GM21717 (cell line): Measurements from ENCODE around the gene BET1.
"Not testable (repeated sequence)": the region's sequence is repeated elsewhere in the genome, so short reads cannot be mapped to it uniquely, and the experiment has no call there.

Experiments
- ATAC-seq: cut with Tn5 transposase; IDR thresholded peaks from one replicate; pipeline ENCODE4 v1.9.1; 2021; ENCODE audit warnings: mild to moderate bottlenecking, moderate library complexity; ENCODE audit not compliant: unreplicated experiment

Gene BET1, protein sequence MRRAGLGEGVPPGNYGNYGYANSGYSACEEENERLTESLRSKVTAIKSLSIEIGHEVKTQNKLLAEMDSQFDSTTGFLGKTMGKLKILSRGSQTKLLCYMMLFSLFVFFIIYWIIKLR

DNA sequence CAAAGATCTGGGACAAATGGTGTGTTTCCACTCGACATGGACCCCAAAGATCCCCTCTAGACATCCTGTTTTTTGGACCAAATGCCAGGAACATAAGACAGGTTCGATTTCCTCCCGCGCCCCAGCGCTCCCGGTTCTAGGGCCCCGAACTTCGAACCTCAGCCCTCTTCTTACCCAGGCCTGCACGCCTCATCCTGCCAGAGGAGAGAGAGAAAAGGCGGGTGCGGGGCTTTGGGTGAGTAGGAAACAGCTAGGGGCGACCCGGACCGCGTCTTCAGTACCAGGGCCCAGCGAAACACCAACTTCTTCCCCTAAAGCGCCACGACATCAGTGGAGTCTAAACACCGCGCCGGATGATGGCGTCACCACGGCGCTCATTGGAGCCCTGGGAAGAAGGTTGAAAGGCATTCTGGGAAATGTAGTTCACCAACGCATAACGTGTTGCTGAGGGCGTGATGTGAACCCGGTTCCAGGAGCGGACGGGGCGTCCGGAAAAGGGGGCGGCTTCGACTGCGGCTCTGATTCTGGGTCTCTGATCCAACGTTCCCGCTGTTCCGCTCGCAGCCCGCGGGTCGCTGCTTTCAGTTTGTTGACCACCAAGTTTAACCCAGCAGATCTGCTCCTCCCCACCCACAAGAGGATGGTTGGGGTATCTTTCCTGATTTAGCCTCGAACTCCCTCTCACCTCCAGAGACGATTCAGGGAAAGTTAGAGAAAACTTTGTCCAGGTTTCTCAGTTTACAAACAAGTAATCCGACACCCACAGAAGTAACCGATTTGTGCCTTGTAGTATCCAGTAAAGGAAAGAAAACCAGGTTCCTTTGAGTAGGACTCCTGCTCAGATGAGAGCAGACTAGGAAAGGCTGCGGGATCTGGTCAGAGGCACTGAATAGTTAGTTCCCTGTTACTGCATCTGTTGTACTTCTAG lies at the start of gene BET1:
Gene BET1 (minus strand): TSS at position 332 of the 928 bp plus-strand sequence. CDS start 139 bp downstream, at position 193.
- peak; percentile 96 for ATAC-seq

DNA sequence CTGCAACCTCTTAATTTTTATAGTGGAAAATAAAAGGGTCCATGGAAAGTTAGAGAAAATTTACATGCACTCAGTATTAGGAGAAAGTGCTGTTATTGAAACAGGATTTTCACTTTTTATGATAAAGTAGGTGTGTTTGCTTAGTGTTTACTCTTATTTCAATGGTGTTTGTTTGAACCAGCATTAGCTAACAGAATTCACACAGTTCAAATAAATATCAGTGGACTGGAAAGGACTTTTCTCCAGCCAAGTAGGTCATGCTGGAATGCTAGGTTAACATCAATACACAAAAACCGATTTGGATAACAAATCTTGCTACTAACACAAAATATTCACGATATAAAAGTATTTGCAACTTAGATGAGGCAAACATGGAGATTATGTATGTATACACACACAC lies 49.4 kb upstream of the BET1 start:
- no peak for ATAC-seq

DNA sequence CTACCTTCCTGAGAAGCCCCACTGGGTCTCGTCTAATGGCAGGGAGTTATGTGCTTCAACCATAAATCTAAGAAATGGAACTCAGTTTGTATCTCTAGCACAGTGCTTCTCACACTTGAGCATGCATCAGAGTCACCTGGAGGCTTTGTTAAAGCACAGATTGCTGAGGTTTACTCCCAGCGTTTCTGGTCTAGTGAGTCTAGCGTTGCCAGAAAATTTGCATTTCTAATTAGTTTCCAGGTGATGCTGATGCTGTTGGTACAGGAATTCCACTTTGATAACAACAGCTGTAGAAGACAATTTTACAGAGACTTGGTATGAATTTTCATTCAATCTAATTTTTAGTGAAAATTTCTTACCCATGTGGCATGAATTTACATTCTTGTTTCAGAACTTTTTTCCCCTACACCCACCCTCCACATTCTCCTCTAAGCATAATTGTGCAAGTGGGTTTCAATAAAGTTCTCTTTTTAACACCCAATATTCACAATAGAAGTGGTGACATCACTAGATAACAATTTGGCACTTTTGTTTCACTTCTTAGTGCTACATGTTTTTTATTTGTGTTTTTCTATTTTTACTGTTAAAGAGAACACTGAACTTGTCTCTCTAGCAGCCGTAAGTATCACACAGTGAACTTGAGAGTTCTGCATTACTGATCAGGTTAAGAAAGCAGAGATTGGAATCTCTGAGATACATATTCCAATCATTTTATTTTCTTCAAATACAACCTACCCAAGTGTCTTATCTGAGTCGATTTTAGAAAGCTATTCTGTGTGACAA lies 48.4 kb upstream of the BET1 start:
- peak; percentile 46 for ATAC-seq

DNA sequence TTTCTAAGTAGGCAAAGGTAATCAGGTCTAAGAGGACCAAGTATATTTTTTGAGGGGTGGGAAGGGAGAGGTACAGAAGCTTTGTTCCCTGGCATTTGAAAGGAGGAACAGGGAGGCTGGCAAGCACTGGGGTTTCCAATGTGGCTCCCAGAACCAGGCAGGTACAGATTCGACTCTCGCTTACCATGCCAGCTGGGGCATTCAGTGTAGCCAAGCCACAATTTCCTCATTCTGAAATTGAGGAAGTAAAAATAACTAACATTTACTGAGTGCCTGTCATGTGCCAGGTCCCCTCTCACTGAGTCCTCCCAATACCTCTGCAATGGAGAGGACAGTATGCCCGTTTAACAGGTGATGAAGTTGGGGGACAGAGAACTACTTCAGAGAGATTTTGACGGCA lies 45.9 kb upstream of the BET1 start:
- ATAC-seq, result peak; percentile 76

DNA sequence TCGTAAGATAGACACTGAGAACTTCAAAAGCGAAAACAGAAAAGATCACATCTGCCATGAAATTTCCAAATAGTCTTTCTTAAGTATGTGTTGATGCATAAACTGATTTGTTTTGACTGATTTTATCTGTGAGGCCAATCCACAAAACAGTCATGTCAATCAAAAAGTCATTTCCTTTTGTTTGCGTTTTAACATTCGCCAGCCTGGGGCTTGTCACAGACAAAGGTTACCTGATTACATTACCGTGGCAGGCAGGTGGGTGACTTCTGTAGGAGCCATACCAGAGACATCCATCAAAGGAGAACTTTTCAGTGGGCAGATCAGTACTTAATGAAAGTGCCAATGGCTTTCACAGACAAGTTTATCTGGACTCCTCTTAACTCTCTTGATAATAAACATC lies 45.5 kb upstream of the BET1 start:
- peak; percentile 14 for ATAC-seq

DNA sequence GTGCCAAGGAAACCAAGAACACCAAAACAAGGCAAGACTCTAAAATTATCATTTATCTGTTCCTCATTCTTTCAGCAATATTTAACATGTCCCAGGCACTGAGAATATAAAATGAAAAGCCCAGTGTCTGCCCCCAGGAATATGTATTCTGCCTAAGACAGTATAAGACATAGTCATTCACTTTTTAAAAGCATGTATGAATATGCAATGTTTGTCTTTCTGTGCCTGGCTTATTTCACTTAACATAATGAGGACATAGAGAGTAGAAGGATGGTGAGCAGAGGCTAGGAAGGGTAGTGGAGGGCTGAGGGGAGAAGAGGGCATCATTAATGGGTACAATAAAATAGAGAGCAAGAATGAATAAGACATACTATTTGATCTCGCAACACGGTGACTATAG lies 44.6 kb upstream of the BET1 start:
- ATAC-seq, result no peak

DNA sequence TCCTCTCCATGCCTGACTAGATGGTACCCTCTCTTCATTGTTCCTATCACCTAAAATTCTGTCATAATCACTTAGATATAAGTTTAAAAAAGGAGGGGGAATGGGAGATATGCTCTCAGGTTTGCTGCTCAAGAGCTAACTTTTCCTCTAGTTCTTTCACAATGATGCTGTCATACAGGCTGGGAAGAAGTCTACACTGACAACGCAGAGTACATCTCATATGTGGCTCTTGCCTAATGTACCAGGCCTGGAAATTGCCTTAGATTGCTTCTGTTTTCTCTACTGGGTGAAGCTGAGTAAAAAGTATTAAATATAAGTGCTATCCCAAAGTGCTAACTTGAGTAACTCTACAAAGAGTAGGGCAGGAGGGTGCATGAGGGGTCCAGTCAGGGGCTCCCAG lies 43.8 kb upstream of the BET1 start:
- no peak for ATAC-seq

DNA sequence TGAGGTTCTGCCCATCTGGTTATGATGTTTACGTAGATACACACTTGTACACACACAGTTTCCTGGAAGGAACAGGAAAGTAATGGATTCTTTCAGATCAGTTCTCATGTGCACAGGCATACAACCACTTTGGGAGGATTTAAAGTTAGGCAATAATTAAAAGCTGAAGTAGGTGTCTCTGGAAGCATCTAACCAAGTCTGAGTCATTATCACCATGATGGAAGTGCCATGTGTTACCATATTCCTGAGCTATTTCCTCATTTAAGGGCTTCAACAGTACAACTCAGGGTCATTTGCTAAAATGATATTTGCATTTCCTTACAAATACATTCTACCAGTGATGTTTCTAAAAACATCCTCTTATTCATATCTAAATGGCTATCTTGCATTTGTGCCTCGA lies 41.4 kb upstream of the BET1 start:
- no peak for ATAC-seq

DNA sequence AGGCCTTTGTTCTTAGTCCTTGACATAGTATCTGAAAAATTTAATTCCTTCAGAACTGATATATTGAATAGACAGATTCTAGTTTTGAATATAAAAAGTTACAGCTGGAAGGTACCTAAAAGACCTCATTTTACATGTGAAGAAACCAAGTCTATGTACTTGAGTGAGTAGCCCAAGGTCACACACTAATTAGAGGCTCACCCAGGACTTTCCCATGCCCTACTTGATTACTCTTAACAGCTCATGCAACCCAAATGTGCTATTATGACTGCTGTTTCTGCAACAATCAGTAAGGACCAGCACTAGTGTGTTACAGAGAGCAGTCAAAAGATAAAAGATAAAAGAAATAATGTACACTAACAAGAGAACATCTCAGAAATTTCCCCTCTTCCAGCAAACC lies 40.7 kb upstream of the BET1 start:
- ATAC-seq, result no peak

DNA sequence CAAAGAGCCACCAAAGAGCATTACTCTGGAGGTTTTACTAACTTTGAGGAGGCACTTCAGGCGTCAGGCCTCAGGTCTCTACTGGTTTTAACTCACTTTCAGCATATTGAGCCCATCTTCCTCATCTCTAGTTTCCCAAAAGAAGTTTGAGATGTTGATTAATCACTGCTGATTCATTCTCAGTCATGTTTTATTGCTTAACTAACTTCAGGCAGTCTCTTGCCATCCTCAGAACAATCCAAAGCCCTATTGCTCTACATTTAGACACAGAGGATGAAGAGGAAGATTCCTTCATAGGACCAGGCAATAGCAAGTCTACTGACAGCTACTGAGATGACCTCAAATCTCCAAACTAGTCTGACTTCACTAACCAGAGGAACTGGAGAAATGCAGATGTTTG lies 39.1 kb upstream of the BET1 start:
- no peak for ATAC-seq

DNA sequence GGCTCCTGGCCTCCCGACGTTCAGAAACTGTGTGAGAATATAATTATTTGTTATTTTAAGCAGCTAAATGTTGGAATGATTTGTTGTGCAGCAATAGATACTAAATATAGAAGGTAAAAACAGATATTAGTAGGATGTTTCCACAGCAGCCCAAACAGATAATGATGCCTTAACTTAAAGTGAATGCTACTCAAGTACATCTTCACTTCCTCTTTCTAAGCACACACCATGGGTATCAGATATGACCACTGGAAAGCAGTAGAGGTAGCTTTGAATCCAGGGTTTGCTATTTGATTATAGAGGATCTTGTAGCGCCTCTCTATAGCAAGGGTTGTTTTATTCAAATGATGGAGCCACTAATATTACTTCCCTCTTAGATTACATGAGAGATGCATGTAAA lies 38.2 kb upstream of the BET1 start:
- peak; percentile 78 for ATAC-seq

DNA sequence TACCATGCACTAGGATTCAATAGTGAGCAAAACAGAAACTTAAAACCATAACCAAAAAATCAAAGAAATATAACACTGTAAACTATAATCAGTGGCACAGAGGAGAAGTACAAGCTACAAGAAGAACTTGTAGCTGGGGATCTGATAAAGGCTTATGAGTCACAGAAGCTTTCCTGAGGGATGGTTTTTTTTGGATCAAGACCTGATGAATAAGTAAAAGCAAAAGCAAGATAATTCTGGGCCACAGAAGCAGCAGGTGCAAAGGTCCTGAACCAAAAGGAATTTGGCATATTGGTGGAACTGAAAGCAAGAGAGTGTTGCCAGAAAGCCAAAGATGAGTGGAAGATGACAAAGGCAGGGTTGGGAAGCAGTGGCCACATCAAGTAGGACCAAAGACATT lies 37.4 kb upstream of the BET1 start:
- no peak for ATAC-seq

DNA sequence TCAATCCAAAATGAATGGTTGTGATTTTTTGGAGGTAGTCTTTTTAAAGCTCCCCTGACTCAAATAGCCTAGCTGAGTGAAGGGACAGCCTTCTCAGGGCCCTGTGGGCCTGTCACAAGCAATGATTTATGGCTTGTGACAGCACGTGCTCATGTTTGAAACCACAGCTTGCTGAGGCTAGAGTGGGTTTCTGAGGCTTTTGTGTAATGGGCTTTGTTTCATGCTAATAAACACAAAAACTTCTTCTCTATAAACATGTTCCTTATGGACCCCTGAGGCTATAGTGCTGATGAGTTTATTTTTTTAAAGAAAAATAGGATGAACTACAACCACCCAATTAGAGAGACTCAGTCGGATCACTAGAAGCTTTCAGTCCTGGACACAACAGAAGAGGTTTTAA lies 36.1 kb upstream of the BET1 start:
- no peak for ATAC-seq

DNA sequence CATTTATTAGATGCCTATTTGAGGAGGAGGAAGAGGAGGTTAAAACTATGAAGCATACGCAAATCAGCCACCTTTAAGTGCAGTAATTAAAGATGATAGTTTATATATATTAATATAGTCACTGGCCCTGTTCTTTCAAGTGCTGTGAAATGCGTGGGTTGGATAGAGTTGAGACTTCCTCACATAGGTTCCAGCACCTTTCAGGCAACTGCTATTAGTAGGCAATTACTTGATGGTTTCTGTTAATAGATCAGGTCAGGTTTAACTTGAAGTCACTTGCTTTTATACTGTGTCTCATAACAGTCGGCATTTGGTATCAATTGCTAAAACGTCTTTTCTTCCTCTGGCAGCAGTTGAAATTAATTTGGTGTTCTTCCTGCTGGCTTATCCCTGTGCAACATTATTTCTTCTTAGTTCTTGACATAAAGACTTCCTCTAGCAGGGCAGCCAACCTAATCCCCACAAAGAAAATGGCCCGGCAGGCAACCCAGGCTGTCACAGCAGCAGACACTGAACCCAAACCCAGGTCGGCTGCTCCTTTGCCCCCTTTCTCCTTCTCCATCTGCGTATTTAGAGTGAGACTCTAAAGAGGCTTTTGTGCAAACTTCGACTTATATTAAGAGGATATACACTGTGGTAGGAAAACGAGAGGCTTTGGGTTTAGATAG lies 35.3 kb upstream of the BET1 start:
- ATAC-seq, result no peak

DNA sequence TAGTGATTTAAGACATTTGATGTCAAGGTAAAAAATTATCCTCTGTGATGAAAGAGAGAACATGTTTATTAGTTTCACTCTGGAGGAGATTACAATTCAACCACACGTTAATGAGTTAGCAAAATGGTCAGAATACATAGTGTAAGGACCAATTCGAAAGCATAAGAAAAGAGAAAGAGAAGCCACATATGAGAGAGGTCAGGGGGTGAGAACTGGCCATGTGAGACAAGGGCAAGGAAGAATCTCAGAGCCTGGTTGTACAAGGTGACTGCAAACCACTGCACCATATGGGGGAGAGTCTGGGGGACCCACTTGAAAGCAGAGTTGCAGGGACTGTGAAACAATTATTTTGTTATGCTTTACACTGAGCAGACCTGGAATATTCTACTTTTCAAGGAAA lies 27.7 kb upstream of the BET1 start:
- ATAC-seq, result no peak

DNA sequence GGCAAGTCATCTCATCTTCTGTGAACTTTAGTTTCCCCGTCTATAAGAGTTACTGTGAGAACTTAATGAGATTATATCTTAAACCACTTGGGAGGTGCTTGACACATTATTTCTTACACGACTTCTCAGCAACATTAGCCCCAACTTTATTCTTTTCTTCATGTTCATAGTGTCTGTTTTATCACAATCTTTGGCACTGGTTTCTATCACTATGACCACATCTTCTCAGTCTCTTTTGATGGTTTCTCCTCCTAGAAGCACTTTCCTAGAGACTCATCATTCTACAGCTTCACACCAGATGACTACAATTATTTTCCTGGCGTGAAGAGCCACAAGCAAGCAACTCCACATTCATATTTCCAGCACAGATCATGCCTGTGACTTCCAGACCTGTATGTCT lies 26.5 kb upstream of the BET1 start:
- no peak for ATAC-seq

DNA sequence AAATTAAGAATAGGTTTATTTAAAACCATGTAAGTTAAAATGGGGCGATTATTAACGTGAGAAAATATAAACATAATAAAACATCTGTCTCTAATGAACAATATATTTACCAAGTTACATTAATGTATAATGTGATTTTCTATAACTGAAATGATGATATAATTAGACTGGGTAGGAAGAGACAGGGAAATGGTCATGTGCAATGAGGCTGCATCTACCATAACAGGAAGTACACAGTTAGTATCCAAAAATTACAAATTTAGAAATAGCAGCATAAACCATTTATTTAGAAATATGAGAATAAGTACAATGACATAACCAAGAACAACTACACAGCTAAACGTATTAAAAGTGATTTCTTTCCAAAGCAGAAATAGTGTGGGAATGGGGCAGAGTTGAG lies 25.8 kb upstream of the BET1 start:
- no peak for ATAC-seq

DNA sequence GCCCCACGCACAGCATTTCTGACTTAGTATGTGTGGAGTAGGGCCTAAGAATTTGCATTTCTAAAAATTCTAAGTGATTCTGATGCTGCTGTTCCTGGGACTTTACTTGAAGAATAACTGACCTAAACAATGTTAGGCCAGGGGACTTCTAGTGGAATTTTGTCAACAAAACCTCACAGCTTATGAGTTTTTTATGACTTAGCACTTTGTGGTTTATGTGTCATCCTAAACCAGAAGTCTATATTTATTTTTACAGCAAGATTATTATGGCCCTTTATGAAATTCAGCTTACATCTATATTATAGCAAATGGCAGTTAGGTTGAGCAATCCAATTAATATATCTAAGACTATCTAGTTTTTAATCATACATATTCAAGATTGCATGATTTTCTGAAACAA lies 24.6 kb upstream of the BET1 start:
- ATAC-seq, result no peak

DNA sequence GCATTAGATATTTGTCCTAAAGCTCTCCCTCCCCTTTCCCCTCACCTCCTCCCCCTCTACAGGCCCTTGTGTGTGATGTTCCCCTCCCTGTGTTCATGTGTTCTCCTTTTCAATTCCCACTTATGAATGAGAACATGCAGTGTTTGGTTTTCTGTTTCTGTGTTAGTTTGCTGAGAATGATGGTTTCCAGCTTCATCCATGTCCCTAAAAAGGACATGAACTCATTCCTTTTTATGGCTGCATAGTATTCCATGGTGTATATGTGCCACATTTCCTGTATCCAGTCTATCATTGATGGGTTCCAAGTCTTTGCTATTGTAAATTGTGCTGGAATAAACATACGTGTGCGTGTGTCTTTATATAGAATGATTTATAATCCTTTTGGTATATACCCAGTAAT lies 22.5 kb upstream of the BET1 start:
- not testable (repeated sequence) for ATAC-seq

DNA sequence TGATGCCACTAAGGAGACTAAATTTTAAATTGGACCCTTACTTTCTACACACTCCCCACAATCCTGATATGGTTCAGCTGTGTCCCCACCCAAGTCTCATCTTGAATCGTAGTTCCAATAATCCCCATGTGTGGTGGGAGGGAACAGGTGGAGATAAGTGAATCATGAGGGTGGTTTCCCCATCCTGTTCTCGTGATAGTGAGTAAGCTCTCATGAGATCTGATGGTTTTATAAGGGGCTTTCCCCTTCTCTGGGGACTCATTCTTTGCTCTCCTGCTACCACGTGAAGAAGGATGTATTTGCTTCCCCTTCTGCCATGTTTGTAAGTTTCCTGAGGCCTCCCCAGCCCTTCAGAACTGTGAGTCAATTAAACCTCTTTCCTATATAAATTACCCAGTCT lies 18.4 kb upstream of the BET1 start:
- no peak for ATAC-seq

DNA sequence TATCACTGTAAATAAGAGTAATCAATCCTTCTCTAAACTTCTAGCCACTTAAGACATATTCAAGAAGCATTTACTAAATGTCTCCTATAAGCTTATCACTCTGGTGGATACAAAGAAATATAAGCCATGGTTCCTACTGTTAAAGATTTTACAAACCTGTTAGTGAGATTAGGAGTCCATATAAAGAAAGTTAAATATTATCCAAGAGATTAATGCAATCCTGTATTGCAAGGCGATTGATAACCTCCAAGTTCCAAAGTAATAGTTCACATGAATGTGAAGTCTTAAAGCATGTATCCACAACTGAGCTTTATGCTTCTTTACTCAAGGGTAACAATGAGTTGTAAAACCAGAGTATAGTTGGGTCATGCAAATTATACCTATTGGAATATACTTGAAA lies 12.6 kb upstream of the BET1 start:
- ATAC-seq, result no peak
